Neural cell (in vitro differentiated cells): ENCODE data around the gene YPEL2. TPM values are rescaled to one million over a fixed set of nuclear protein-coding genes. Genes with fewer than 3 reads are reported as not detected.

Experiments used
- H2AFZ ChIP-seq: fragments of 200-600, 300-800 bp; sonication (generic), shearing (Covaris generic); 2 replicates; pipeline ENCODE4 v1.6.0; 2014; ENCODE audit warnings: low read depth, mild to moderate bottlenecking, antibody characterized with exemption, low read length, moderate library complexity
- H3F3A ChIP-seq: fragments of 200-600 bp; shearing (Covaris generic); 2 replicates; pipeline ENCODE4 v1.6.1; 2016; ENCODE audit warnings: mild to moderate bottlenecking, moderate library complexity, mixed read lengths, antibody characterized with exemption, low read length; ENCODE audit not compliant: insufficient read depth, poor library complexity, severe bottlenecking
- H3K27ac ChIP-seq: fragments of 200-600, 300-800 bp; sonication (generic), shearing (Covaris generic); 2 replicates; pipeline ENCODE4 v1.5.1; 2014; ENCODE audit warnings: mild to moderate bottlenecking, low read length, moderate library complexity
- H3K27me3 ChIP-seq: fragments of 300-800, 200-600 bp; sonication (generic), shearing (Covaris generic); 2 replicates; pipeline ENCODE4 v1.6.0; 2014; ENCODE audit warnings: mild to moderate bottlenecking, low read depth, low read length, moderate library complexity; ENCODE audit not compliant: insufficient read depth
- H3K36me3 ChIP-seq: fragments of 300-800, 200-600 bp; sonication (generic), shearing (Covaris generic); 2 replicates; pipeline ENCODE4 v1.5.1; 2014; ENCODE audit warnings: mild to moderate bottlenecking, antibody characterized with exemption, low read length, moderate library complexity; ENCODE audit not compliant: insufficient read depth
- H3K4me2 ChIP-seq: fragments of 300-800, 200-600 bp; sonication (generic), shearing (Covaris generic); 2 replicates; pipeline ENCODE4 v1.6.0; 2014; ENCODE audit warnings: mild to moderate bottlenecking, low read length
- H3K4me3 ChIP-seq: fragments of 300-800, 200-600 bp; sonication (generic), shearing (Covaris generic); 2 replicates; pipeline ENCODE4 v1.5.1; 2014; ENCODE audit warnings: mild to moderate bottlenecking, low read length, moderate library complexity
- H3K79me2 ChIP-seq: fragments of 200-600 bp; shearing (Covaris generic); replicated peaks from 2 replicates; pipeline ENCODE4 v1.6.0; 2014; ENCODE audit warnings: mild to moderate bottlenecking, low read length, moderate library complexity; ENCODE audit not compliant: insufficient read depth
- H3K9ac ChIP-seq: fragments of 300-800, 200-600 bp; sonication (generic), shearing (Covaris generic); 2 replicates; pipeline ENCODE4 v1.6.1; 2016; ENCODE audit warnings: mild to moderate bottlenecking, low read length, mixed read lengths
- H3K9me2 ChIP-seq: fragments of 200-600 bp; shearing (Covaris generic); 2 replicates; pipeline ENCODE4 v1.6.1; 2016; ENCODE audit warnings: mild to moderate bottlenecking, low read length, mixed read lengths; ENCODE audit not compliant: insufficient read depth
- H3K9me3 ChIP-seq: fragments of 200-600, 300-800 bp; sonication (generic), shearing (Covaris generic); 2 replicates; pipeline ENCODE4 v1.6.1; 2016; ENCODE audit warnings: mild to moderate bottlenecking, mixed run types, low read length, moderate library complexity, mixed read lengths
- H4K20me1 ChIP-seq: fragments of 200-600 bp; shearing (Covaris generic); 2 replicates; pipeline ENCODE4 v1.6.1; 2016; ENCODE audit warnings: mild to moderate bottlenecking, mixed run types; ENCODE audit not compliant: insufficient read depth
- EP300 ChIP-seq: fragments of 450-650 bp; conservative IDR thresholded peaks from 2 replicates; pipeline ENCODE4 v1.6.1; 2014; ENCODE audit warnings: antibody characterized with exemption, mild to moderate bottlenecking, moderate library complexity; ENCODE audit not compliant: poor library complexity, severe bottlenecking
- EZH2 ChIP-seq: fragments of 200-600, 300-800 bp; shearing (Covaris generic), sonication (generic); IDR thresholded peaks from 2 replicates; pipeline ENCODE4 v1.6.1; 2014; ENCODE audit warnings: antibody characterized with exemption, low read length, borderline replicate concordance, mild to moderate bottlenecking; ENCODE audit not compliant: insufficient read depth, poor library complexity, severe bottlenecking
- MXI1 ChIP-seq: fragments of 450-650 bp; conservative IDR thresholded peaks from 2 replicates; pipeline ENCODE4 v1.6.1; 2014; ENCODE audit warnings: antibody characterized with exemption, mild to moderate bottlenecking; ENCODE audit not compliant: poor library complexity, severe bottlenecking
- POLR2AphosphoS5 ChIP-seq: IDR thresholded peaks from 2 replicates; pipeline ENCODE4 v1.6.1; 2012
- RAD21 ChIP-seq: fragments of 450-650 bp; conservative IDR thresholded peaks from 2 replicates; pipeline ENCODE4 v1.6.1; 2014; ENCODE audit warnings: antibody characterized with exemption, mild to moderate bottlenecking, moderate library complexity
- SMC3 ChIP-seq: fragments of 450-650 bp; conservative IDR thresholded peaks from 2 replicates; pipeline ENCODE4 v1.6.1; 2014; ENCODE audit warnings: antibody characterized with exemption, mild to moderate bottlenecking, moderate library complexity; ENCODE audit not compliant: poor library complexity
- TAF1 ChIP-seq: IDR thresholded peaks from 2 replicates; pipeline ENCODE4 v1.6.1; 2012; ENCODE audit warnings: low read depth
- polyA plus RNA-seq: library from polyadenylated mRNA; depleted of rRNA; stranded (reverse); fragments of >200 nt; gene quantifications from 2 replicates; pipeline ENCODE4 v1.2.3, GENCODE V29; 2014
- TF ChIP-seq, protein P1 (sequence below): fragments of 450-650 bp; IDR thresholded peaks from 2 replicates; pipeline ENCODE4 v1.5.1; 2014; ENCODE audit warnings: antibody characterized with exemption, mild to moderate bottlenecking, moderate library complexity; ENCODE audit not compliant: poor library complexity, severe bottlenecking
- TF ChIP-seq, protein P2 (sequence below): IDR thresholded peaks from 2 replicates; pipeline ENCODE4 v1.6.1; 2012; ENCODE audit warnings: borderline replicate concordance

YPEL2 gene
- polyA plus RNA-seq, 1 donor from 2014 or later: 17.0 TPM

DNA sequence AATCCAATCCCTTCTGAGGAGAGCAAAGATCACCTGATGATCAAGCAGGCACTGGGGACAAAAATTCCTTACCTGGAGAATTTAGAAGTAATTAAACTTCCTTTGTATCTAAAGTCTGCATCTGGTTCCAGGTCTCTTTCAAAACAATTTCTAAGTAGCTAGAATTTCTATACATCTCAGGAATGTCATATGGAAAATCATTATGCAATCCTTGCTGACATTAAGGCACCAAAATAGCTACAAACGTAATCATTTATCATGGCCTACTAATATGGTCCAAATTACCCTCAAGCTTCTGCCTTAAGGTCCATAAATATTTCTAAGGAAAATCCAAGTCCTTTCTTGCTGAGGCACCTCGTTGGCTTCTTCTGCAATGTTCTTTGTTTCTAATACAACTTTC is 32.9 kb upstream of the YPEL2 start:
- Histone ChIP-seq H3F3A (no peaks in the 10 kb centered on the region), H3K9me3 (no peaks in the 10 kb centered on the region), H3K27ac (no peak overlapping the region), H4K20me1 (no peaks in the 10 kb centered on the region), H3K36me3 (no peaks in the 10 kb centered on the region), H3K27me3 (no peaks in the 10 kb centered on the region), H3K4me2 (no peak overlapping the region), H2AFZ (no peak overlapping the region), H3K4me3 (no peak overlapping the region), H3K9me2 (no peaks in the 10 kb centered on the region), H3K9ac (no peak overlapping the region), H3K79me2 (no peaks in the 10 kb centered on the region)
- TF ChIP-seq TAF1 (no peak), RAD21 (no peak), SMC3 (no peak), EZH2 (no peak), POLR2AphosphoS5 (no peak), MXI1 (no peak), EP300 (no peak)
- TF ChIP-seq, protein P1, sequence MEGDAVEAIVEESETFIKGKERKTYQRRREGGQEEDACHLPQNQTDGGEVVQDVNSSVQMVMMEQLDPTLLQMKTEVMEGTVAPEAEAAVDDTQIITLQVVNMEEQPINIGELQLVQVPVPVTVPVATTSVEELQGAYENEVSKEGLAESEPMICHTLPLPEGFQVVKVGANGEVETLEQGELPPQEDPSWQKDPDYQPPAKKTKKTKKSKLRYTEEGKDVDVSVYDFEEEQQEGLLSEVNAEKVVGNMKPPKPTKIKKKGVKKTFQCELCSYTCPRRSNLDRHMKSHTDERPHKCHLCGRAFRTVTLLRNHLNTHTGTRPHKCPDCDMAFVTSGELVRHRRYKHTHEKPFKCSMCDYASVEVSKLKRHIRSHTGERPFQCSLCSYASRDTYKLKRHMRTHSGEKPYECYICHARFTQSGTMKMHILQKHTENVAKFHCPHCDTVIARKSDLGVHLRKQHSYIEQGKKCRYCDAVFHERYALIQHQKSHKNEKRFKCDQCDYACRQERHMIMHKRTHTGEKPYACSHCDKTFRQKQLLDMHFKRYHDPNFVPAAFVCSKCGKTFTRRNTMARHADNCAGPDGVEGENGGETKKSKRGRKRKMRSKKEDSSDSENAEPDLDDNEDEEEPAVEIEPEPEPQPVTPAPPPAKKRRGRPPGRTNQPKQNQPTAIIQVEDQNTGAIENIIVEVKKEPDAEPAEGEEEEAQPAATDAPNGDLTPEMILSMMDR: no peak
- TF ChIP-seq, protein P2, sequence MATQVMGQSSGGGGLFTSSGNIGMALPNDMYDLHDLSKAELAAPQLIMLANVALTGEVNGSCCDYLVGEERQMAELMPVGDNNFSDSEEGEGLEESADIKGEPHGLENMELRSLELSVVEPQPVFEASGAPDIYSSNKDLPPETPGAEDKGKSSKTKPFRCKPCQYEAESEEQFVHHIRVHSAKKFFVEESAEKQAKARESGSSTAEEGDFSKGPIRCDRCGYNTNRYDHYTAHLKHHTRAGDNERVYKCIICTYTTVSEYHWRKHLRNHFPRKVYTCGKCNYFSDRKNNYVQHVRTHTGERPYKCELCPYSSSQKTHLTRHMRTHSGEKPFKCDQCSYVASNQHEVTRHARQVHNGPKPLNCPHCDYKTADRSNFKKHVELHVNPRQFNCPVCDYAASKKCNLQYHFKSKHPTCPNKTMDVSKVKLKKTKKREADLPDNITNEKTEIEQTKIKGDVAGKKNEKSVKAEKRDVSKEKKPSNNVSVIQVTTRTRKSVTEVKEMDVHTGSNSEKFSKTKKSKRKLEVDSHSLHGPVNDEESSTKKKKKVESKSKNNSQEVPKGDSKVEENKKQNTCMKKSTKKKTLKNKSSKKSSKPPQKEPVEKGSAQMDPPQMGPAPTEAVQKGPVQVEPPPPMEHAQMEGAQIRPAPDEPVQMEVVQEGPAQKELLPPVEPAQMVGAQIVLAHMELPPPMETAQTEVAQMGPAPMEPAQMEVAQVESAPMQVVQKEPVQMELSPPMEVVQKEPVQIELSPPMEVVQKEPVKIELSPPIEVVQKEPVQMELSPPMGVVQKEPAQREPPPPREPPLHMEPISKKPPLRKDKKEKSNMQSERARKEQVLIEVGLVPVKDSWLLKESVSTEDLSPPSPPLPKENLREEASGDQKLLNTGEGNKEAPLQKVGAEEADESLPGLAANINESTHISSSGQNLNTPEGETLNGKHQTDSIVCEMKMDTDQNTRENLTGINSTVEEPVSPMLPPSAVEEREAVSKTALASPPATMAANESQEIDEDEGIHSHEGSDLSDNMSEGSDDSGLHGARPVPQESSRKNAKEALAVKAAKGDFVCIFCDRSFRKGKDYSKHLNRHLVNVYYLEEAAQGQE: no peak

DNA sequence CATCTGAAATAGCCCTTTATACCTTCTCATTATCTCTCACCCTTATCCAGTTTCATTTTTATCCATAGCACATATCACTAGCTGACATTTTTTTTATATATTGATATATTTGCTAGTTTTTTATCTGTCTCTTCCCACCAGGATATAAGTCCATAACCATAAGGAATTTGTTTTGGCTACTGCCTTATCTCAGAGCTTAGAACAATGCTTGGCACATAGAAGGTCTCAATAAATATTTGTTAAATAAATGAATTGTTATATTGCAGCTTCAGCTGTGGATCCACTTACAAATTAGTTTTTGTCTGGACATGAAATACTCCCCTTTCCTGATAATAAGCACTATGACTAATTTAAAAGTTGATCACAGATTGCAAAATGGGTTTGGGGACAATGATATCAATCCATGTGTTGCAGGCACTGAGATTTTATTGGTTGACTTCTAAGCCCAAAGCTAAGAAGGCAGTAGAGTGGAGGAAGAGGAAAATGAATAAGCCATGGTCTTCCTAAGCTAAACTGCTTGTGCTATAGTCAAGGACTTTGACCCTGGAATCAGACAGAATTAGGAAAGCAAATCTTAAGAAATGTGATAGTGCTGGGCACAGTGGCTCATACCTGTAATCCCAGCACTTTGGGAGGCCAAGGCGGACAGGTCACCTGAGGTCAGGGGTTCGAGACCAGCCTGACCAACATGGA is 31.9 kb upstream of the YPEL2 start:
- Histone ChIP-seq H3K27me3 (no peaks in the 10 kb centered on the region), H3F3A (no peaks in the 10 kb centered on the region), H3K4me2 (no peak overlapping the region), H3K4me3 (no peak overlapping the region), H3K27ac (no peak overlapping the region), H3K9ac (no peak overlapping the region), H3K9me3 (no peaks in the 10 kb centered on the region), H3K79me2 (no peaks in the 10 kb centered on the region), H2AFZ (no peak overlapping the region), H3K36me3 (no peaks in the 10 kb centered on the region), H3K9me2 (no peaks in the 10 kb centered on the region), H4K20me1 (no peaks in the 10 kb centered on the region)
- no peak for TF ChIP-seq RAD21
- TF ChIP-seq, protein P1: no peak
- no peak for TF ChIP-seq TAF1
- TF ChIP-seq SMC3: no peak
- TF ChIP-seq POLR2AphosphoS5: no peak
- TF ChIP-seq MXI1: no peak
- no peak for TF ChIP-seq EP300
- TF ChIP-seq, protein P2: no peak
- TF ChIP-seq EZH2: no peak
